NK-92 (cell line): ENCODE results near the gene SHC3.

Source experiments
- DNase-seq: peaks from one replicate; lab custom pipeline; 2025; ENCODE audit not compliant: unreplicated experiment; lab: John Stamatoyannopoulos, UW

SHC3 gene

GRCh38 chr9:88988796-88989641 is 189.6 kb downstream of the SHC3 start:
- DNase-seq, result no peak

GRCh38 chr9:88987661-88988060 is 191.0 kb downstream of the SHC3 start:
- no peak for DNase-seq

DNA sequence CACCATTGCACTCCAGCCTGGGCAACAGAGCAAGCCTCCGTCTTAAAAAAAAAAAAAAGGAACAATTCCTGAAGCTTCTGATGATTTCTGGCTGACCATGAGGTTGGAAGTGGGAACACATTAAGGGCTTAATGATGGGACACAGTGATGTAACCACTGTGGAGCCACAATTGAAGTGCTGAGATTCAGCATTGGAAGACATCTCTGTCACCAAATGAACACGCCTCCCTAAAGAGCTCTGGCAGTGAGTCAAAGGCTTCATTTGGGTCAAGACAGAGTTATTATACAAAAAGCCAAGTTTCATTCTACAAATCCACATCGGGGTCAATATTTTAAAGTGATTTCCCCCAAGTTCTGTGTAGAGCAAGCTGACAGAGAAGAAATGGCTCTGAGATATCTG is 191.8 kb downstream of the SHC3 start:
- DNase-seq, result no peak

GRCh38 chr9:88985616-88986015 is 193.0 kb downstream of the SHC3 start:
- no peak for DNase-seq

DNA sequence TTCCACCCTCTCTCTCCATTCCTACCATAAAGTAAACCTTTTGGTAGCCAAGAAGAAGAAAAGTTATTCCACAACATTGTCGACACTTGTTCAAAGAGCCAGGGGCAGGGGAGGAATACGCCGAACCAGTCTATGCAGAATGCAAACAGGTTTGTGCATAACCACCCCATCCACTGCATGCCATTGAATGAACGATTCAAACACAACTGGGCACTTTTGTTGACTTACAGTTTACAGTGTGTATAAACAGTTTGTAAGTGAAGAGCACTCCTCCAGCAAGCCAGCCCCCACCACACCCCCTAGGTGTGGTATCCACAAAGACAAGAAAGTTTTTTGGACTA is 194.1 kb downstream of the SHC3 start:
- DNase-seq, result no peak

DNA sequence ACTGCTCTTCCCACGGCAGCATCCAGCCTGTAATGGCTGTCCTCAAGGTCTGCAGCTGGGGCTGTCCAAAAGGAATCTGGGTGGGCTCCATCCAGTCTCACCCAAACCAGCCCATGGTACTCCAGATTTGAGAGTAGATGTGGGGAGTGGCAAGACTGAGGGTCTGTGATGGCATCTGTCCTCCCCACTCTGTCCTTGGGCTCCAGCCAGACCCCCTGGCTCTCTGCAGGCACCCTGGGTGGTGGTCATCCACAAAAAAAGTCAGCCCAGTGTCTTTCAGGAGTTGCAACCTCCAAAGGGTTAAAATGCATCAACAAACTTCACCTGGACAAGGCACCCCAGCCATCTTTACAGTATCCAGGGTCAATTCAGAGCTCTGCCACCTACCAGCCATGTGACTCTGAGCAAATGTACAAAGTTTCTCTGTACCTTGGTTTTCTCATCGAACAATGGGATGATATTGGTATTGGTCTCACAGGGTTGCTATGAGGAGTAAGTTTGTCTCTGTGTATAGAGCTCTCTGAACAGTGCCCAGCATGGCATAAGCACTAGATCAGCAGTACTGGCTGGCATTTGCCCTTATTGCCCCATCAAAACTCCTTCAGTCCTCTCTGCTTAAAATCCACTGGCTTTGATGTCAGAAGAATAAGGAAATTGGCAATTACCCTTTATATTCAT is 194.6 kb downstream of the SHC3 start:
- no peak for DNase-seq

DNA sequence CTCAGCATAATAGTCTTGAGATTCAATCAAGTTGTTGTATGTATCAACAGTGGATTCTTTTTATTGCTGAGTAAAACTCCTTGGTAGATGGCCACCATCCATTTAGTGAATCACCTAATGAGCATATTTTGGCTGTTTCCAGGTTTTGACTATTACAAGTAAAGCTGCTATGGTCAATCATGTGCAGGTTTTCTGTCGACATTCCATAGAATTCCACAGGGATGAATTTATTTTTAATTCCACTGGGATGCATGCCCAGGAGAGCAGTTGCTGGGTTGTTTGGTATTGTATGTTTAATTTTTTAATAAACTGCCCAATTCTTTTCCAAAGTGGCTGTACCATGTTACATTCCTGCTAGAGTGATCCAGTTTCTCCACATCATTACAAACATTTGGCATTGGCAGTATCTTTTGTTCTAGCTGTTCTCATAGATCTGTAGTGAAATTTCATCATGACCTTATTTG is 197.8 kb downstream of the SHC3 start:
- DNase-seq, result no peak

DNA sequence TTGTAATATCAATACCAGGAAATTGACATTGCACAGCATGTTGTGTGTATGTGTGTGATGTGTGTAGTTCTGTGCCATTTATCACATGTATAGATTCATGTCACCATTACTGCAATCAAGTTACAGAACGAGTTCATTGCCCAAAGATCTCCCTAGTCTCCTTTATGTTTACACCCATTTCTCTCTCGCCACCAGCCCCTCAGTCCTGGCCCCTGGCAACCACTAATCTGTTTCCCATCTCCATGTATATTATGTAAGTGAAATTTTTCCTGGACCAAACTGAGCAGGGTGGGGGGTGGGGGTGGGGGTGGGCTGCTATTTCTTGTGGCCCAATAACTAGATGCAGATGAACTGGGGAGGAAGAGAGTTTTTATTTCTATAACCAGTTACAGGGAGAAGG is 198.8 kb downstream of the SHC3 start:
- no peak for DNase-seq

DNA sequence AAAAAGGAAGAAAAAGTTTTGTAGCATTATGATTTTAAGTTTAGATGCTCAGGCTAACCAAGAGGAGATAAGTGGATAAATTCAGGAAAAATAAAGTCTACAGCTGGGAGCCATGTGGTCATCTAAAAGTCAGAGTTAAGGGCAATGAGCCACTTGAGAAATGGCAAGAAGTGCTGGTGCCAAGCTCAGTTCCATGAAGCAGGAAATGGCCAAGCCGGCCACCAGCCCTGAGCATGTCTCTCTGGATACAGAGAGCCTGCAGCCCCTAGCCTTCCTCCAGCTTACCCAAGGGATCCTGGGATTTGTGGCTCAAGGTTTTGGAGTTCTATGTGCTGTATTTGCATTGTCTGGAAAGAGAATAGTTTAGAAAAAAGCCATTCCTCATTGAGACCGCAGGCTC is 199.6 kb downstream of the SHC3 start:
- no peak for DNase-seq

DNA sequence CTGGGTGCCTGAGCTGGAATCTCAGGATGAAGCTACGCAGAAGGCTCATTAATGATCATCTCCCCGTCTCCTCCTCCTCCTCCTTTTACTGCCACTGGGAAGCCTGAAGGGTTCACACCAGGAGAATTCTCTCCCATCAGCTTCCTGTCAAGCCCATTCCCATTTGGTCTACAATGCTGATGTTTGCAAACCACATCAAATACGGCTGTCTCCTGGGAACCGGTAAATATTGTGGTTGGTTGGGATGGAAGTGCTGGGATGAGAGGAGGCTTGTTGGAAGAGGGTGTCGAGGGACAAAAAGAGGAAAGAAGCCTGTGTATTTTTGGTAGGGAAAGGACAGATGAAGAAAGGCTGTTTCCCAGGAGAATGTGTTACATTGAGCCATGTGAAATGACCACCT is 200.6 kb downstream of the SHC3 start:
- no peak for DNase-seq

DNA sequence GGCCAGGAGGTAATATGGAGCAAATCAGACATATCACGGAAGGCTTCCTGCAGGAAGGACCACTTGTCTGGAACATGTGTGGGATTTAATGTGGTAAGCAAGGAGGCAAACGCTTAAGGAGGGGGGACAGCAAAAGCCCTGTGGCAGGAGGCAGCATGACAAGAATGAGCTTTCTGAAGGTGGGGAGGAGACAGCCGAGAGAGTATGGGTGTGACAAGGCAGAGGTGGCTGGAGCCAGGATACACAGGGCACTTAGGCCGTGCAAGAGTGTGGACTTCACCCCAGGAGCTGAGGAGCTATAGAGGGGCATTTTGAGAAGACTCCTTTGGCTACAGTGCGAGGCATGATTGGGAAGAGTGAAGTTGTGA is 201.7 kb downstream of the SHC3 start:
- DNase-seq, result no peak

DNA sequence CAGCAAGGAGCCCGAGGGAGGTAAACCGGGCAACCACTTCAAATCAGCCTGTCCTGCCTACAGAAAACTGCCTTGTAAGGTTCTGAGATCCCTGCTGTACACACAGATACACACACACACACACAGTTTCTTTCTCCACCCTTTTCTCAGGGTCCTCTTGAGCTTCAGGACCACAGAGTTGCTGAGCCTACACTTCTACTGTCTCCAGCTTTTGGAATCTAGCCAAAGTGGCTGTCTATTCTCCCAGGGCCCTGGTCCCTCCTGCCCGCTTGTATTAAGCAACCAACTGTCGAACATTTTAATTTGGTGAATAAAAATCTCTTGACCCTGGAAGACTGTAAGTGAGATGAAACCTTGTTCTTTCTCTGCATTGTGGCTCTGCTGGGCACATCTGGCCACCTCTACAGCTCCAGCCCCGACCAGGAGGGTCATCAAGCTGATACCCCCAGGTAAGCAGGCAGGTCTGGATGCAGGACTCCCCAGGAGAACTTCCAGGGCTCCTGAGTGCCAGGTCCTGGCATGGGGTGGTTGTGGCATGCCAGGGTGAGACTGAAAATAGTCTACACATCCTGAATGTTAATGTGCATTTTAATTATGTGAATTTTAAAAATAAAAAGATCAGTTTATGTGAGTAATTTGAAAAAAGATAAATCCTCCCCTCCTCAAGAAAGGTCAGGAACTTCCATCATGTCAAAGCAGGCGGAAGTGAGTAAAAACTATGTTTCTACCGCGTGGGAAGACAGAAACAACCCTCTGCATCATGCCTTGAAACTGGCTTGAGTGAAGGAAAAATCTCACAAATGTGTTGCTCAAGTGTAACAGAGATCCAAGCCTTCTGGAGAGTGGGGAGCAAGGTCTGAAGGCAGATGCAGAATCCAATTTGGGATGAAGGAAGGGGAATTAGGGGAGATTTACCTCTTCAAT is 202.4 kb downstream of the SHC3 start:
- DNase-seq, result no peak

DNA sequence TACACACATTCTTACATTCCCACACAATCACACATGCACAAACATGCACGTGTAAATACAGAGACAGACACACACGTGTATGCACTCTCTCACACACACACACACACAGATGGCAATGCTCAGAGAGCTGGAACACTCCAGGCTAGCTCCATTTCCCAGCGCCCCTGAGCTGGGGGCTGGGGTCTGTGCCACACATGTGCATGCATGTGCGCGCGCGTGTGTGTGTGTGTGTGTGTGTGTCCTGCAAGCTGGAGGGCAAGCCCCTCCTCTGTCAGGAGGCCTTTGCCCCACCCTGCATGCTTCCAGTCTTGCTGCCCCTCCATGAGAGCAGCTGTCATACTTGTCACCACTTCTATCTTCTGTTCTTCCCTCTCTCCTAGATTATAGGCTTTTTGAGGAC is 204.0 kb downstream of the SHC3 start:
- DNase-seq, result no peak

- DNase-seq, result no peak
These were observed 205.2 kb downstream of the SHC3 start for GRCh38 chr9:88973281-88974045.

DNA sequence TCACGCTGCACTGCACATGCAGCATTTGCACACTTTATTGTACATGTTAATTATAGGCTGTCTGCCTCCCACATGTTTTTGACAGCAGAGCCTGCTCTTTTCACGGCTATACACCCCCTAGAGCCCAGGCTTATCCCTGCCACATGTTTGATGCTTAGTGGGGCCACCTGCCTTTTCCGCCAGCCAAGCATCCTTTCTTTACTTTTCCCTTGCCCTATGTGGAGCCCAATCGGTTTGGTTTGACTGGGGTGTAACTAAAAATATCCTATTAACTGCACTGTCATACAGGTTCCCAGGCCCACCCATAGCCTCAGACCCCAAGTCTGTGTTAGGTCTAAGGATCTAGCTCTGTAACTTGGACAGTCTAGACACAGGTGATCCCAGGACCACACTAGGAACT is 206.2 kb downstream of the SHC3 start:
- no peak for DNase-seq

- no peak for DNase-seq
These were observed 207.3 kb downstream of the SHC3 start for GRCh38 chr9:88971131-88971960.

DNA sequence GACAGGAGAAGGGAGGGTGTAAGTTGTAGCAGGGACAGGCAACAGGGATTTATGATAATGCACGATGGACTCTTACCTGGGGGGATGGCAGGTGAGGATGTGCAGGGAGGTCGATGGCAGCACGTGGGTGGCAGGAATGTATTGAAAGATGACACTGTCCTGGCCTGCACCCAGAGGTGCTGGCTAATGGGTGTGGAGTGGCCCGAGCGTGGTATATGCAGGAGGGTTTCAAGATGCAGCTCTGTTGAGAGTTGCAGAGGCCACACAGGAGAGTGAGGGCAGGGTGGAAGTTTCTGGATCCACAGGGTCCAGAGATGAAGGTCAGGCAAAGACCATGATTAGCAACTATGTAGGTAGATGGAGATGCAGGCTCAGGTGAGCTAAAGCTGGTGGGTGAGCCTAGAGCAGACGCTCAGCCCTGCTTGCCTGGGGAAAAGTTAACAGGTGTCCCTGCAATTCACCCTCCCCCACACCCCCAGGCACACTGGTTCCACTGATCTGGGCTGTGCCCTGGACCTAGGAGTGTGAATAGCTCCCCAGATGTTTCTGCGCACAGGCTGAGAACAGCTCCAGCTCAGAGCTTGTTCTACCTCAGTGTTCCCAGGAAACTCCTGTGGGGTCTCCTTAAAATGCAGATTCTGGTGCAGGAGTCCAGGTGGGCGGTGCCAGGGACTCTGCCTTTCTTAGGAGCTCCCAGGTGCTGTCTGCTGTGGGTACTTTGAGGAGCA is 208.8 kb downstream of the SHC3 start:
- no peak for DNase-seq

DNA sequence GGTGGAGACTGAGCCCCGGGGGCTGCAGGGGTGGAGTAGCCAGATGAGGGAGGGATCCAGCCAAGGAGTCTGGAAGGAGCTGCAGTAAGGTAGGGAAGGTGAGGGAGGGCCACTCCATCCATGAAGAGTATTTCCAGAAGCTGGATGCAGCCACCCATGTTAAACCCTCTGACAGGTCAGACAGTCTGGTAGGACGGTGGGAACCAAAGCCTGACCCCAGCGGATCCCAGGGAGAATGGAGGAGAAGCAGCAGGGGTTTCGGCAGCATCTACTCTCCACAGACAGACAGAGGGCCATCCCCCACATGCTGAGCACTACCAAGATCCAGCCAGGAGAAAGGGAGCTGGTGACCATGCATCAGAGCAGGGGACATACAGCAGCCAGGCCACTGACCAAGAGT is 209.8 kb downstream of the SHC3 start:
- DNase-seq, result no peak

DNA sequence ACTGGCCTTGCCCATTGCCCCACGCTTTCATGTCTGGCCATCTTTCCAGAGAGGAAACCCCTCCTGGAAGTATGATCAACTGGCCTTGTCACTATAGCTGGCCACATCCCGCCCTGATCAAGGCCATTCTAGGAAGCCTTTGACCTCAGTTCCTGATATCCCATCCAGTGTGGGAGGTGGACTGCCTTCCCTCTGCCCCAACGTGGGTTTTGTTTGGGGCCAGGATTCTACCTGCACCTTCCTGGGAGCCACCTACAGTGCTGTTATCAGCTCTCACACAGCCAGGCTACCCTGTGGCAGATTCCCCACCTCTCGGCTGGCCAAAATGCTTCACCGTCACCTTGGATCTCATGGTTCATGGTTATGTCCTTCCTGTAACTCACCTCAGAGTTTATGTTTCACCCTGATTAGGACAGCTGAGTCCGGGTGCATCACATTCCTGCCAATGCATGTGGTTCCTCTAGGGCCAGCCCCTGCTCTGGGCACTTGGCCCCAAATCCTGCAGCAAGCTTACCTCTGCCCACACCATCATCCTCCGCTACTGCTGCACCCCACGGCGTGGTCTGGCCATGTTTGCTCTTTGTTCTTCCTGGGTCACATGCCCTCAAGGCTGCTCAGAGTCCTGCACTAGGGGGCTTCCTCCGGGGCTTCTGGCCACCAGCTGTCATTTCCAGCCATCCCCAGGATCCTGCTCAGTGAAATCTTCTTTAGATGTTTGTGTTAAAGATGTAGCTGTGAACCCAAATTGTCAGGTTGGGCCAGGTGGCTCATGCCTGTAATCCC is 211.5 kb downstream of the SHC3 start:
- no peak for DNase-seq
